Neural cell (in vitro differentiated cells): Measurements from ENCODE around the gene C11orf16.
A peak's percentile ranks its signal among the peaks of the same experiment; 100 is the strongest.

ENCODE experiments used
- POLR2AphosphoS5 ChIP-seq: IDR thresholded peaks from 2 replicates; pipeline ENCODE4 v1.6.1; 2012
- RAD21 ChIP-seq: fragments of 450-650 bp; conservative IDR thresholded peaks from 2 replicates; pipeline ENCODE4 v1.6.1; 2014; ENCODE audit warnings: antibody characterized with exemption, mild to moderate bottlenecking, moderate library complexity
- TF ChIP-seq, protein P1 (sequence below): IDR thresholded peaks from 2 replicates; pipeline ENCODE4 v1.6.1; 2012; ENCODE audit warnings: borderline replicate concordance
- TF ChIP-seq, protein P2 (sequence below): fragments of 450-650 bp; IDR thresholded peaks from 2 replicates; pipeline ENCODE4 v1.5.1; 2014; ENCODE audit warnings: antibody characterized with exemption, mild to moderate bottlenecking, moderate library complexity; ENCODE audit not compliant: poor library complexity, severe bottlenecking

DNA sequence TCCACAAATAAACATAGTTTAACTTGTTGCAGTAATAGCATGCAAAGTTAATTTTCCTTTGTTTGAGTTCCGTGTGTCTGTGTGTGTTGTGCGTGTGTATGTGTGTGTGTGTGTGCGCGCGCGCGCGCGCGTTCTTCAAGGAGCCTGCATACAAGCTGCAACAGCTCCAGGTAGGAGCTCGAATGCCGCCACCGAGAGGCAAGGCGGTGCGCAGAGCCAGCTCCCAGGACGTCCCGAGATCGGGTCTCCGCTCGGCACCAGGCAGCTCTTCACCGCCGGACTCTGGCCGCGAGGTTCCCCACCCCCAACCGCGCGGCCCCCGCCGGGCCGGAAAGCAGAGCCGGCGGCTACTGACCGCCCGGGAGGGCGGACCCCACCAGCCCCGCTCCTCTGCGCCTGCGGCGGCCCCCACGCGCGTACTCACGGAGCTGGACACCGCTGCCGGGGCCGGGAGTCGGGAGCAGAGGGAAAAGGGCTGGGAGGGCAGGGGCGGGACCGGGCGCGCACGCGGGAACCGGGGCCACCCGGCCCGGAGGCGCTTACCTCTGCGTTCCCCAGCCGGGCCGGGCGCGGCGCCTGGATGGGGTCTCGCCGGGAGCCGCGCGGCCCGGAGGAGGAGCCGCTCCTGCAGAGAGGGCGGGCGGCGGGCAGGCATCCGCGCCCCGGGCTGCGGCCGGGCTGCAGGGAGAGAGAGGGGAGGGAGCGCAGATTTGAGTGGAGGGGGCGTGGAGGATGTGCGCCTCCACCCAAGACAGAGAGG, 62.2 kb downstream of the C11orf16 start:
- peak; percentile 55 for TF ChIP-seq POLR2AphosphoS5
- TF ChIP-seq, protein P1, sequence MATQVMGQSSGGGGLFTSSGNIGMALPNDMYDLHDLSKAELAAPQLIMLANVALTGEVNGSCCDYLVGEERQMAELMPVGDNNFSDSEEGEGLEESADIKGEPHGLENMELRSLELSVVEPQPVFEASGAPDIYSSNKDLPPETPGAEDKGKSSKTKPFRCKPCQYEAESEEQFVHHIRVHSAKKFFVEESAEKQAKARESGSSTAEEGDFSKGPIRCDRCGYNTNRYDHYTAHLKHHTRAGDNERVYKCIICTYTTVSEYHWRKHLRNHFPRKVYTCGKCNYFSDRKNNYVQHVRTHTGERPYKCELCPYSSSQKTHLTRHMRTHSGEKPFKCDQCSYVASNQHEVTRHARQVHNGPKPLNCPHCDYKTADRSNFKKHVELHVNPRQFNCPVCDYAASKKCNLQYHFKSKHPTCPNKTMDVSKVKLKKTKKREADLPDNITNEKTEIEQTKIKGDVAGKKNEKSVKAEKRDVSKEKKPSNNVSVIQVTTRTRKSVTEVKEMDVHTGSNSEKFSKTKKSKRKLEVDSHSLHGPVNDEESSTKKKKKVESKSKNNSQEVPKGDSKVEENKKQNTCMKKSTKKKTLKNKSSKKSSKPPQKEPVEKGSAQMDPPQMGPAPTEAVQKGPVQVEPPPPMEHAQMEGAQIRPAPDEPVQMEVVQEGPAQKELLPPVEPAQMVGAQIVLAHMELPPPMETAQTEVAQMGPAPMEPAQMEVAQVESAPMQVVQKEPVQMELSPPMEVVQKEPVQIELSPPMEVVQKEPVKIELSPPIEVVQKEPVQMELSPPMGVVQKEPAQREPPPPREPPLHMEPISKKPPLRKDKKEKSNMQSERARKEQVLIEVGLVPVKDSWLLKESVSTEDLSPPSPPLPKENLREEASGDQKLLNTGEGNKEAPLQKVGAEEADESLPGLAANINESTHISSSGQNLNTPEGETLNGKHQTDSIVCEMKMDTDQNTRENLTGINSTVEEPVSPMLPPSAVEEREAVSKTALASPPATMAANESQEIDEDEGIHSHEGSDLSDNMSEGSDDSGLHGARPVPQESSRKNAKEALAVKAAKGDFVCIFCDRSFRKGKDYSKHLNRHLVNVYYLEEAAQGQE = no peak
- TF ChIP-seq, protein P2, sequence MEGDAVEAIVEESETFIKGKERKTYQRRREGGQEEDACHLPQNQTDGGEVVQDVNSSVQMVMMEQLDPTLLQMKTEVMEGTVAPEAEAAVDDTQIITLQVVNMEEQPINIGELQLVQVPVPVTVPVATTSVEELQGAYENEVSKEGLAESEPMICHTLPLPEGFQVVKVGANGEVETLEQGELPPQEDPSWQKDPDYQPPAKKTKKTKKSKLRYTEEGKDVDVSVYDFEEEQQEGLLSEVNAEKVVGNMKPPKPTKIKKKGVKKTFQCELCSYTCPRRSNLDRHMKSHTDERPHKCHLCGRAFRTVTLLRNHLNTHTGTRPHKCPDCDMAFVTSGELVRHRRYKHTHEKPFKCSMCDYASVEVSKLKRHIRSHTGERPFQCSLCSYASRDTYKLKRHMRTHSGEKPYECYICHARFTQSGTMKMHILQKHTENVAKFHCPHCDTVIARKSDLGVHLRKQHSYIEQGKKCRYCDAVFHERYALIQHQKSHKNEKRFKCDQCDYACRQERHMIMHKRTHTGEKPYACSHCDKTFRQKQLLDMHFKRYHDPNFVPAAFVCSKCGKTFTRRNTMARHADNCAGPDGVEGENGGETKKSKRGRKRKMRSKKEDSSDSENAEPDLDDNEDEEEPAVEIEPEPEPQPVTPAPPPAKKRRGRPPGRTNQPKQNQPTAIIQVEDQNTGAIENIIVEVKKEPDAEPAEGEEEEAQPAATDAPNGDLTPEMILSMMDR = peak; percentile 36
- peak; percentile 40 for TF ChIP-seq RAD21
